ENCODE data around the gene GTPBP3.

Gene GTPBP3

GRCh38 chr19:17309965-17310461 is 27.3 kb upstream of the GTPBP3 start:
- Histone ChIP-seq H3K36me3 (ENCODE audit: control insufficient read depth in 2 of 2, insufficient read depth in 2 of 2, low read length in 2 of 2) (peaks cover 11 to 12% of the 10 kb centered on the region in 2 donors), H3K4me1 (ENCODE audit: control insufficient read depth, insufficient read depth, low read length) (peaks cover 42% of the 10 kb centered on the region), H3K27ac (ENCODE audit: low read length) (no peak overlapping the region)

DNA sequence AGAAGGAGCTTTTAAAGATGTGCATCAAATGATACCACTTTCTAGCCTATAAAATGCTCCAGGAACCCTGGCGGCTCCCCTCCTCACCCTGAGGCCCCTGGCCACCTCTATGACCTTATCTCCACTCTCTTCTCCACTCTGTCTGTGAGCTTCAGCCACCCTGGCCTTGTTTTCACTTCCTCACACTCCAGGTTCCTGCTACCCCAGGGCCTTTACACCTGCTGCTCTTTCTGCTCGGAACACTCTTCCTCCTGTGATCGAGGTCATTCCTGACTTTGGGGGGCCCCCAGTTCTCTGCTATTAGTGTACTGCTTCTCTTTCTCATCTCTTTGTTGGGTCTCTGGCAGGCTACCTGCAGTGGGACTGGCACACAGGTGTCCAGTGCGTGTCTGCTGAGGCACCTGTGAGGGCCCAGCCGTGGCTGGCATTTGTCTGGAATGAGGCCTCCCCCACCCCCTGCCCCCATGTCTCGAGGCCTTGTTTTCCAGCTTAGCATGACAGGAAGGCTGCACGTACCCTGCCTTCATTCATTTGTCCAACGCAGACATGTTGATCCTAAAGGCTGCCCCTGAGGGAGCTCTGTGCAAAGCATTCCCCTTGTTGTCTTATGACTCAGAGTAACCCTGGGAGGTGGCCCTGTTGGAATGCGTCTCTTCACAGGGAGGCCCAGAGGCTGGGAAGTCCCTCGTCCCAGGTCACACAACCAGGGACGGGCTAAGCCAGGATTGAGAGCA is 25.7 kb upstream of the GTPBP3 start:
- Histone ChIP-seq H3K9me3 (ENCODE audit: control insufficient read depth in 2 of 2, low read length in 2 of 2) (no peaks in the 10 kb centered on the region), H3K9ac (ENCODE audit: low read length in 2 of 2) (no peak overlapping the region), H3K27ac (ENCODE audit: low read length) (no peak overlapping the region), H3K4me1 (ENCODE audit: control insufficient read depth, insufficient read depth, low read length) (peaks cover 31% of the 10 kb centered on the region), H3K4me3 (ENCODE audit: low read length in 2 of 2) (no peak overlapping the region), H3K27me3 (ENCODE audit: control insufficient read depth in 1 of 2, insufficient read depth in 2 of 2, low read length in 2 of 2) (no peaks in the 10 kb centered on the region), H3K36me3 (ENCODE audit: control insufficient read depth in 2 of 2, insufficient read depth in 2 of 2, low read length in 2 of 2) (peaks cover 18 to 19% of the 10 kb centered on the region in 2 donors)

More at GRCh38 chr19:17309965-17310461, 27.3 kb upstream of the GTPBP3 start:
- H3K4me3 ChIP-seq (ENCODE audit: low read length in 2 of 2), result peak overlapping the region; percentile 76 to 91
- no peaks in the 10 kb centered on the region for H3K9me3 ChIP-seq (ENCODE audit: control insufficient read depth in 2 of 2, low read length in 2 of 2)
- no peaks in the 10 kb centered on the region for H3K27me3 ChIP-seq (ENCODE audit: control insufficient read depth in 1 of 2, insufficient read depth in 2 of 2, low read length in 2 of 2)
- H3K9ac ChIP-seq (ENCODE audit: low read length in 2 of 2), result peak overlapping the region; percentile 79 to 86

DNA sequence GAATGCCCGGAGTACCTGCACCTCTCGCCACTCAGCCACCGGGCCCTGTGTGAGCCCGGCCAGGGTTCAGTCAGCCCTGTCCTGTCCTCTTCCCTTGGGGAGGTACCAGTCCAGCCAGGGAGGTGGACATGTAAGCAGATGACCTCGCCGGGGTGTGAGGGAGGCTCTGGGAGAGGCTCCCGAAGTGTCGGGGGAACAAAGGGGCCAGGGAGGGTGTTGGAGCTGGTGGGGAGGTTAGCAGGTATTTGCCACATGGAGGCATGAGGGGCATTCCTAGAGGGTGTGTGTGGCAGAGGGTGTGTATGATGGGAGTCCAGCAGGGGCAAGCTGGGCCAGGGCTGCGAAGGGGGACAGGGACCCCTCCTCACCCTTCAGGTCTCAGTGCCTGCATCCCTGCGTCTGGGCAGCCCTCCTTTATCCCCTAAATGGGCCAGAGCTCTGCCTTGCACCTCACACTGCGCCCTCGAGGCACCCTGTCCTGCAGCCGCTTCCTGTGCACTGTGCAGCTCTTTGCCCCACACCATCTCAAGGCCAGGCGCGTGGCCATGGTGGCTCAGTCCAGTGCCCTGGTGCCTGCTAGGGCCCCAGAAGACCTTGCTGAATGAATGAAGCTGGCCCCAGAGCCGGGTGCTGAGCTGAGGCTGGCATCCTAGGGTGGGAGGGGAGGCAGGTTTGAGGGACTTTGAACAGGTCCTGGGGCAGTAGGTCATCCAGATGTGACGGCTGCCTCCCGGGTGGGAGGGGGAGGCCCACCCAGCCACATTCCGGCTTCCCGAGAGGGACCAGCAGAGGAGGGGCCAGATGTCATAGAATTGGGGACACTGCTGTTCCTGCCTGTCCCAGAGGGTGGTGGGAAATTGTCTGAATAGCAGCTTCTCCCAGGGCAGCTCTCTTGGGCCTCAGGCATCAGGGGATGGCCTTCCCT is 24.9 kb upstream of the GTPBP3 start:
- Histone ChIP-seq H3K9me3 (ENCODE audit: control insufficient read depth in 2 of 2, low read length in 2 of 2) (no peaks in the 10 kb centered on the region), H3K27me3 (ENCODE audit: control insufficient read depth in 1 of 2, insufficient read depth in 2 of 2, low read length in 2 of 2) (no peaks in the 10 kb centered on the region), H3K27ac (ENCODE audit: low read length) (no peak overlapping the region), H3K4me1 (ENCODE audit: control insufficient read depth, insufficient read depth, low read length) (peaks cover 27% of the 10 kb centered on the region), H3K36me3 (ENCODE audit: control insufficient read depth in 2 of 2, insufficient read depth in 2 of 2, low read length in 2 of 2) (peaks cover 18 to 19% of the 10 kb centered on the region in 2 donors), H3K9ac (ENCODE audit: low read length in 2 of 2) (no peak overlapping the region), H3K4me3 (ENCODE audit: low read length in 2 of 2) (no peak overlapping the region)

DNA sequence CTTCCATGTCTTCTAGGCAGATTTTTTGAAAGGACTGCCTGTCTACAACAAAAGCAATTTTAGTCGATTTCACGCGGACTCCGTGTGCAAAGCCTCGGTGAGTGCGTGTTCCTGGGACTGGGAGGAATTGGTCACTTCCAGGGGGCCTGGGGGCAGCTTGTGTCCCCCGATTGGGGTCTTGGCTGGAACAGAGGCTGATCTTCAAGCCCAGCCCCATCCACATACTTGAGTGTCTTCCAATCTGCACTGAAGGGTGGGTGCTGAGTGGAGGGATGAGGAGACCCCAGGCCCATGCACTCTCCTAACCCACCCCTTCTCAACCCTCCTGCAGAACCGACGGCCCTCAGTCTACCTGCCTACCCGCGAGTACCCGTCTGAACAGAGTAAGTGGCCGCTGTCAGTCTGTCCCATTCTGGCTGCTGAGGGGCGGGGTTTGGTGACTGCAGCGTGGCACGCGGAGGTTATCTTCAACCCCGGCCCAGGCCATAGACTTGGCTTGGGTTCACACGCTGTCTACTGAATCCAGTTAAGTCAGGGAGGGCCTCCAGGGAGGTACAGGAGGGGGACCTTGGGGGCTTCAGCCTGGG is 23.3 kb upstream of the GTPBP3 start:
- peaks cover 23% of the 10 kb centered on the region for H3K4me1 ChIP-seq (ENCODE audit: control insufficient read depth, insufficient read depth, low read length)
- H3K9me3 ChIP-seq (ENCODE audit: control insufficient read depth in 2 of 2, low read length in 2 of 2), result no peaks in the 10 kb centered on the region
- no peak overlapping the region for H3K27ac ChIP-seq (ENCODE audit: low read length)
- no peak overlapping the region for H3K9ac ChIP-seq (ENCODE audit: low read length in 2 of 2)
- no peaks in the 10 kb centered on the region for H3K27me3 ChIP-seq (ENCODE audit: control insufficient read depth in 1 of 2, insufficient read depth in 2 of 2, low read length in 2 of 2)
- peaks cover 18 to 21% of the 10 kb centered on the region in 2 donors for H3K36me3 ChIP-seq (ENCODE audit: control insufficient read depth in 2 of 2, insufficient read depth in 2 of 2, low read length in 2 of 2)
- no peak overlapping the region for H3K4me3 ChIP-seq (ENCODE audit: low read length in 2 of 2)

GRCh38 chr19:17318966-17319365 is 18.4 kb upstream of the GTPBP3 start:
- Histone ChIP-seq H3K9ac (ENCODE audit: low read length in 2 of 2) (no peak overlapping the region), H3K4me1 (ENCODE audit: control insufficient read depth, insufficient read depth, low read length) (peaks cover 4% of the 10 kb centered on the region), H3K36me3 (ENCODE audit: control insufficient read depth in 2 of 2, insufficient read depth in 2 of 2, low read length in 2 of 2) (peaks cover 24 to 30% of the 10 kb centered on the region in 2 donors), H3K27ac (ENCODE audit: low read length) (no peak overlapping the region), H3K9me3 (ENCODE audit: control insufficient read depth in 2 of 2, low read length in 2 of 2) (no peaks in the 10 kb centered on the region), H3K27me3 (ENCODE audit: control insufficient read depth in 1 of 2, insufficient read depth in 2 of 2, low read length in 2 of 2) (no peaks in the 10 kb centered on the region), H3K4me3 (ENCODE audit: low read length in 2 of 2) (no peak overlapping the region)

- peaks cover 17 to 23% of the 10 kb centered on the region in 2 donors for H3K36me3 ChIP-seq (ENCODE audit: control insufficient read depth in 2 of 2, insufficient read depth in 2 of 2, low read length in 2 of 2)
- peaks cover 4% of the 10 kb centered on the region for H3K4me1 ChIP-seq (ENCODE audit: control insufficient read depth, insufficient read depth, low read length)
- no peak overlapping the region for H3K4me3 ChIP-seq (ENCODE audit: low read length in 2 of 2)
- H3K9me3 ChIP-seq (ENCODE audit: control insufficient read depth in 2 of 2, low read length in 2 of 2), result no peaks in the 10 kb centered on the region
- H3K9ac ChIP-seq (ENCODE audit: low read length in 2 of 2), result no peak overlapping the region
- no peaks in the 10 kb centered on the region for H3K27me3 ChIP-seq (ENCODE audit: control insufficient read depth in 1 of 2, insufficient read depth in 2 of 2, low read length in 2 of 2)
- H3K27ac ChIP-seq (ENCODE audit: low read length), result no peak overlapping the region
Measured at GRCh38 chr19:17319473-17320238, 17.7 kb upstream of the GTPBP3 start.

DNA sequence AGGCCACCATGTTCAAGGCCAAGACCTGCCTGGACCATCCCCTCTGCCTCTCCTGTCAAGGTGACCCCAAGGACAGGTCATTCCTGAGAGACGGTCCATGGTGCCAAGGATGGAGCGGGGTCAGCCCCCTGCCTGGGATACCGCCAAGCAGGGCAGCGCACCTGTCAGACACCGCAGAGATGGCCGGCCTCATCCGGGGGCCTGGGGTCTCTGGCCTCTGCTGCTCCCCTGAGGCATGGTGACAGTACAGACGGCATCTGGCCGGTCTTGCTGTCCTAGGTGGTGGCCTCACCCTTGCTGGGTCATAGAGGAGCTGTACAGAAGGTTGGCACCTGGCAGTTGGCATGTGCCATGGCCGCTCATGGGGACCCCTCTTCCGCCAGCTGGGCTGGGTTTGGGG is 16.9 kb upstream of the GTPBP3 start:
- no peak overlapping the region for H3K9ac ChIP-seq (ENCODE audit: low read length in 2 of 2)
- H3K4me3 ChIP-seq (ENCODE audit: low read length in 2 of 2), result no peak overlapping the region
- peaks cover 15 to 20% of the 10 kb centered on the region in 2 donors for H3K36me3 ChIP-seq (ENCODE audit: control insufficient read depth in 2 of 2, insufficient read depth in 2 of 2, low read length in 2 of 2)
- peaks cover 7% of the 10 kb centered on the region for H3K4me1 ChIP-seq (ENCODE audit: control insufficient read depth, insufficient read depth, low read length)
- no peaks in the 10 kb centered on the region for H3K9me3 ChIP-seq (ENCODE audit: control insufficient read depth in 2 of 2, low read length in 2 of 2)
- H3K27ac ChIP-seq (ENCODE audit: low read length), result no peak overlapping the region
- no peaks in the 10 kb centered on the region for H3K27me3 ChIP-seq (ENCODE audit: control insufficient read depth in 1 of 2, insufficient read depth in 2 of 2, low read length in 2 of 2)

DNA sequence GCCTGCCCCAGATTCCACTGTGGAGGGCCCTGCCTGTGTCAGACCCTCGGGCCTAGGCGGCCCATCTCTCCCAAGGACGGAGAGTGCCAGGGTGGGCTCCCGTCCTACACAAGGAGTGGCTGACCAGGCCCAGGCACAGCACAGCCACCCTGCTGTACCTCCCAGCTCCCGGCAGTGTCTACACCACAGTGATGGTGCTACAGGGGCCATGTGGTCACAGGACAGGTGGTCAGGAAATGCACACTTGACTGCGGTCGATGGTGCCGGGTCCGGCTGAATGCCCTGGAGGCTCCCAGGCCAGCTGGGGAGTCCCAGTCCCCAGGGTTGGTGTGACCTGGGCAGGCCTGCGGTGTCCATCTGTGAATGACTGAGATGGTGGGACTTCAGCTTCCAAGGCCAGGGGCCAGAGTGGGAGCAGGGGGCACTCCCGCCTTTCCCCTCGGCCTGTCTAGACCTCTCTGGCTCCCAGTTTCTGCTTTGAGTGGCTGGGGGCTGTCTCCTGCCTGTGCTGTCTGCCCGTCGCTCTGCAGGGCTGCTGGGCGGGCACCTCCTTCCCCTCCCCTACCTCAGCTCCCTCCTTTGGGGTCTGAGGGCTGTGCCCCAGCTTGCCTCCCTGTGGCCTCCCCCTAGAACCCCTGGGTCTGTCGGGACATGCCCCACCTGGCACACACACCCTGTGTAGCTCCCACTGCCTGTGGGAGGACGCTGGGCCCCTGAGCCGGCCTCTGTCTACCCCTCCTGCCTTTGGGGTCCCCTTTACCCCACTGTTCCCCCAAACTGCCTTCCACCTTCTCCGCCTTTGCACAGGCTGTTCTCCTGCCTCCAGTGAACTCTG is 15.5 kb upstream of the GTPBP3 start:
- no peak overlapping the region for H3K4me3 ChIP-seq (ENCODE audit: low read length in 2 of 2)
- peaks cover 9 to 13% of the 10 kb centered on the region in 2 donors for H3K36me3 ChIP-seq (ENCODE audit: control insufficient read depth in 2 of 2, insufficient read depth in 2 of 2, low read length in 2 of 2)
- H3K27ac ChIP-seq (ENCODE audit: low read length), result no peak overlapping the region
- H3K9me3 ChIP-seq (ENCODE audit: control insufficient read depth in 2 of 2, low read length in 2 of 2), result no peaks in the 10 kb centered on the region
- H3K9ac ChIP-seq (ENCODE audit: low read length in 2 of 2), result no peak overlapping the region
- H3K27me3 ChIP-seq (ENCODE audit: control insufficient read depth in 1 of 2, insufficient read depth in 2 of 2, low read length in 2 of 2), result no peaks in the 10 kb centered on the region
- peaks cover 7% of the 10 kb centered on the region for H3K4me1 ChIP-seq (ENCODE audit: control insufficient read depth, insufficient read depth, low read length)

GRCh38 chr19:17322854-17323253 is 14.5 kb upstream of the GTPBP3 start:
- H3K27me3 ChIP-seq (ENCODE audit: control insufficient read depth in 1 of 2, insufficient read depth in 2 of 2, low read length in 2 of 2), result no peaks in the 10 kb centered on the region
- H3K27ac ChIP-seq (ENCODE audit: low read length), result no peak overlapping the region
- H3K9me3 ChIP-seq (ENCODE audit: control insufficient read depth in 2 of 2, low read length in 2 of 2), result no peaks in the 10 kb centered on the region
- H3K36me3 ChIP-seq (ENCODE audit: control insufficient read depth in 2 of 2, insufficient read depth in 2 of 2, low read length in 2 of 2), result peaks cover 9 to 13% of the 10 kb centered on the region in 2 donors
- H3K4me1 ChIP-seq (ENCODE audit: control insufficient read depth, insufficient read depth, low read length), result peaks cover 12% of the 10 kb centered on the region
- no peak overlapping the region for H3K4me3 ChIP-seq (ENCODE audit: low read length in 2 of 2)
- no peak overlapping the region for H3K9ac ChIP-seq (ENCODE audit: low read length in 2 of 2)
